Pancreas (tissue), 10 donors: ENCODE measurements around the gene PTCH2. TPM values are rescaled to one million over a fixed set of nuclear protein-coding genes. Genes with fewer than 3 reads are reported as not detected.

Experiments
- ATAC-seq, 4 donors: fragments of 200-7000 bp; cut with Tn5 transposase; one replicate each; pipeline versions ENCODE4 v1.8.0 to v1.9.1; 2020; ENCODE audit warnings: mild to moderate bottlenecking in 4 of 4, moderate library complexity in 4 of 4
- DNase-seq, 6 donors: peaks; one replicate each; pipeline ENCODE4 v3.0.0-alpha.2; 2020
- FAIRE-seq: peaks from 2 replicates; lab custom pipeline; 2012; peaks lifted over from hg19 to GRCh38; lab: Jason Lieb, UNC
- H3K27ac ChIP-seq, 4 donors: fragments of 200-600 bp; sonication (generic); 1 replicate in 3 of 4; 2 replicates in 1 of 4; pipeline versions ENCODE4 v1.5.0 to v1.8.0; 2020
- H3K27me3 ChIP-seq, 4 donors: fragments of 200-600 bp; one replicate each; pipeline ENCODE4 v1.8.0; 2021
- H3K36me3 ChIP-seq, 3 donors: fragments of 200-600 bp; sonication (generic) in 1 of 3; one replicate each; pipeline versions ENCODE4 v1.5.0 to v1.8.0; 2020 to 2021
- H3K4me1 ChIP-seq, 3 donors: fragments of 200-600 bp; one replicate each; pipeline ENCODE4 v1.8.0; 2021
- H3K4me3 ChIP-seq, 4 donors: fragments of 200-600 bp; sonication (generic) in 2 of 4; one replicate each; pipeline versions ENCODE4 v1.5.0 to v1.8.0; 2020 to 2021
- H3K9me3 ChIP-seq, 4 donors: fragments of 200-600 bp; one replicate each; pipeline ENCODE4 v1.8.0; 2021
- WGBS, 2 donors: extraction: QIAGEN DNeasy Blood & Tissue Kit; methylation state at CpG; one replicate each; pipeline ENCODE4 v1.1.7; 2013; 5-methylcytosine and 5-hydroxymethylcytosine counted together
- intact Hi-C, 3 donors: fragments of 100-400 bp; cut with DNase I; formaldehyde crosslinking; loops; one replicate each; pipeline versions ENCODE4 v1.11.1 to v1.14.2; 2022
- polyA plus RNA-seq, 2 donors: library from polyadenylated mRNA; stranded (reverse); fragments of 200-250 nt; gene quantifications; one replicate each; pipeline ENCODE4 v1.2.3, GENCODE V29; 2013
- total RNA-seq, 6 donors: library from RNA; stranded (reverse); fragmentation: NEBNext Ultra II Directional in 4 of 6; extraction: Animal tissue kit (Norgen Biotek cat#: 25700) in 4 of 6; gene quantifications; one replicate each; pipeline versions ENCODE4 v1.2.1 to v1.2.4, GENCODE V29; 2021 to 2023
- TF ChIP-seq, protein P1 (sequence below), 4 donors: fragments of 200-600 bp; sonication (generic) in 3 of 4; IDR thresholded peaks; one replicate each; pipeline versions ENCODE4 v1.5.0 to v1.8.0; 2021; ENCODE audit warnings: antibody characterized with exemption in 4 of 4
- donor health status: healthy with polysubstance abuse.
- donor health status: DM: no; HTN: no; CAD: no; lungs with moderate emphysema.
- donor health status: DM: no; HTN: no; CAD: no.
- donor health status: control.
- donor health status: control.
- donor health status: Bipolar disorder and iron deficiency.
- donor health status: DM: yes; HTN: yes; CAD: no.
- donor health status: DM: no; HTN: no; CAD: no.
- donor health status: DM: no; HTN: no; CAD: no.
- donor health status: DM: yes; HTN: yes; CAD: no.

The PTCH2 gene, protein sequence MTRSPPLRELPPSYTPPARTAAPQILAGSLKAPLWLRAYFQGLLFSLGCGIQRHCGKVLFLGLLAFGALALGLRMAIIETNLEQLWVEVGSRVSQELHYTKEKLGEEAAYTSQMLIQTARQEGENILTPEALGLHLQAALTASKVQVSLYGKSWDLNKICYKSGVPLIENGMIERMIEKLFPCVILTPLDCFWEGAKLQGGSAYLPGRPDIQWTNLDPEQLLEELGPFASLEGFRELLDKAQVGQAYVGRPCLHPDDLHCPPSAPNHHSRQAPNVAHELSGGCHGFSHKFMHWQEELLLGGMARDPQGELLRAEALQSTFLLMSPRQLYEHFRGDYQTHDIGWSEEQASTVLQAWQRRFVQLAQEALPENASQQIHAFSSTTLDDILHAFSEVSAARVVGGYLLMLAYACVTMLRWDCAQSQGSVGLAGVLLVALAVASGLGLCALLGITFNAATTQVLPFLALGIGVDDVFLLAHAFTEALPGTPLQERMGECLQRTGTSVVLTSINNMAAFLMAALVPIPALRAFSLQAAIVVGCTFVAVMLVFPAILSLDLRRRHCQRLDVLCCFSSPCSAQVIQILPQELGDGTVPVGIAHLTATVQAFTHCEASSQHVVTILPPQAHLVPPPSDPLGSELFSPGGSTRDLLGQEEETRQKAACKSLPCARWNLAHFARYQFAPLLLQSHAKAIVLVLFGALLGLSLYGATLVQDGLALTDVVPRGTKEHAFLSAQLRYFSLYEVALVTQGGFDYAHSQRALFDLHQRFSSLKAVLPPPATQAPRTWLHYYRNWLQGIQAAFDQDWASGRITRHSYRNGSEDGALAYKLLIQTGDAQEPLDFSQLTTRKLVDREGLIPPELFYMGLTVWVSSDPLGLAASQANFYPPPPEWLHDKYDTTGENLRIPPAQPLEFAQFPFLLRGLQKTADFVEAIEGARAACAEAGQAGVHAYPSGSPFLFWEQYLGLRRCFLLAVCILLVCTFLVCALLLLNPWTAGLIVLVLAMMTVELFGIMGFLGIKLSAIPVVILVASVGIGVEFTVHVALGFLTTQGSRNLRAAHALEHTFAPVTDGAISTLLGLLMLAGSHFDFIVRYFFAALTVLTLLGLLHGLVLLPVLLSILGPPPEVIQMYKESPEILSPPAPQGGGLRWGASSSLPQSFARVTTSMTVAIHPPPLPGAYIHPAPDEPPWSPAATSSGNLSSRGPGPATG
- total RNA-seq, result under 1 TPM; 0.16 to 0.90 (median 0.34) TPM
- polyA plus RNA-seq, result 1 to 10 TPM; 1.2 to 1.8 TPM

DNA sequence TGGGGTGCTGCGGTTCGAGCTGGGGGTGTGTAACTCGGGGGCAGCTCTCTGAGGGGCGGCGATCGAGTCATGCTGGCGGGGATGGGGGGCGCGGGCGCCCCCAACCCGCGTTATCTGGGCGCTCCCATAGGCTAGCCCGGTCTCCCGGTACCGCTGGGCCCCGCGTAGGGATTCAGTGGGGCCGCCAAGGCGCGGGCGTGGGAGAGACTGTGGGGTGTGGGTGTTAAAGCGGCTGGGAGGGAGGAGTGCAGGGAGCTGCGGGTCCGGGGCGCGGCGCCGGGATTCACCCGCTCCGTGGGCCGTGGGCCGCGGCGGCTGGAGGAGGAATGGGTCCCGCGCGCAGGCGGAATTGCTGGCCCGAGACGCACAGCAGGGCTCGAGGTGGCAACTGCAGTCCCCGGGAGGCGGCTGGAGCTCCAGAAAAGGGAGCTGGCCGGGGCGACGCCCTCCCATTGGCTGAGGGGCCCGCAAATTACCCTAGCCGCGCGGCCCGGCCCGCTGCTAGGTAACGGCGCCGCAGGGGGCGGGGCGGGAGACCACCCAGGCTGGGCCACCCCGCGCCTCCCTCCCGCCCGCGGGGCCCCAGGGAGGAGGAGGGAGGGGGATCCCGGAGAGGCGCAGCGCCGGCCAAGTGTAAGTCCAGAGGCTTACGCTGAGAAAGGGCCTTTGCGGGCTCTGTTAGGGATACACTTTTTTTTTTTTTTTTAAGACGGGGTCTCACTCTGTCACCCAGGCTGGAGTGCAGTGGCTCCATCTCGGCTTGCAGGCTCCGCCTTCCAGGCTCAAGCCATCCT is at the start of gene PTCH2:
Gene PTCH2 (minus strand): TSS at position 392 of the 794 bp plus-strand sequence. CDS start 321 bp downstream, at position 71.
- intact Hi-C loops, result loop anchor here in 1 of 3 donors (5.0 kb wide), 1 partner anchor 56 kb away; the partner anchor contains the start of gene BEST4
- peak within 1 kb of the TSS; percentile 21 to 57 (median 29) for H3K4me3 ChIP-seq
- peak; percentile 84 to 92 (median 90) for ATAC-seq
- no peaks in the 10 kb centered on the region for H3K27me3 ChIP-seq
- no peaks in the 10 kb centered on the region for H3K4me1 ChIP-seq
- no peaks in the 10 kb centered on the region for H3K9me3 ChIP-seq
- WGBS, 2 donors, result 2% methylated on average over 59 to 72 of the region's 72 CpGs
- no peak for FAIRE-seq
- TF ChIP-seq, protein P1, sequence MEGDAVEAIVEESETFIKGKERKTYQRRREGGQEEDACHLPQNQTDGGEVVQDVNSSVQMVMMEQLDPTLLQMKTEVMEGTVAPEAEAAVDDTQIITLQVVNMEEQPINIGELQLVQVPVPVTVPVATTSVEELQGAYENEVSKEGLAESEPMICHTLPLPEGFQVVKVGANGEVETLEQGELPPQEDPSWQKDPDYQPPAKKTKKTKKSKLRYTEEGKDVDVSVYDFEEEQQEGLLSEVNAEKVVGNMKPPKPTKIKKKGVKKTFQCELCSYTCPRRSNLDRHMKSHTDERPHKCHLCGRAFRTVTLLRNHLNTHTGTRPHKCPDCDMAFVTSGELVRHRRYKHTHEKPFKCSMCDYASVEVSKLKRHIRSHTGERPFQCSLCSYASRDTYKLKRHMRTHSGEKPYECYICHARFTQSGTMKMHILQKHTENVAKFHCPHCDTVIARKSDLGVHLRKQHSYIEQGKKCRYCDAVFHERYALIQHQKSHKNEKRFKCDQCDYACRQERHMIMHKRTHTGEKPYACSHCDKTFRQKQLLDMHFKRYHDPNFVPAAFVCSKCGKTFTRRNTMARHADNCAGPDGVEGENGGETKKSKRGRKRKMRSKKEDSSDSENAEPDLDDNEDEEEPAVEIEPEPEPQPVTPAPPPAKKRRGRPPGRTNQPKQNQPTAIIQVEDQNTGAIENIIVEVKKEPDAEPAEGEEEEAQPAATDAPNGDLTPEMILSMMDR (IDR thresholded peaks at IDR 0.05), result no peak
- H3K36me3 ChIP-seq, result no peaks in the 10 kb centered on the region
- H3K27ac ChIP-seq, result no peak within 1 kb of the TSS
- peak in 5 of 6 donors; percentile 40 to 80 (median 64) for DNase-seq

DNA sequence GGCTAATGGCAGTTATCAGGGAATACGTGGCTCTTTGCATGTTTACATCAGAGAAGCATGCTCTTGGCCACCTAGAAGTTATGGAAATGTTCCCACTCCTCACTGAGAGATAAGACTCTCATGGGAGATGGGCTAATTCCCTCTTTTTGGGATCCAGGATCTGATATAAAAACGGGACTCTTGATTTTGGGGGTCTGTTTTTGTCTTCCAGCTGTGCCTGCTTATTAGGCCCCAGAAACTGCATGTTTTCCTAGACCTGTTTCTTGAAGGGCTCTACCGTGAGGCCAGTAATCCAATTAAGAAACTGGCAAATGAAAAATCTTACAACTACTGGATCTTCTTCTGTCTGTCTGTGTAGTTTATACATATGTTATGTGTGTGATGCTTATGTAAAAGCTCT is 47.0 kb upstream of the PTCH2 start:
- Histone ChIP-seq H3K36me3 (no peaks in the 10 kb centered on the region), H3K27ac (no peak overlapping the region), H3K9me3 (no peaks in the 10 kb centered on the region), H3K4me1 (no peaks in the 10 kb centered on the region), H3K4me3 (no peak overlapping the region), H3K27me3 (no peaks in the 10 kb centered on the region)
- ATAC-seq (no peak), DNase-seq (no peak), FAIRE-seq (no peak)
- TF ChIP-seq, protein P1 (IDR thresholded peaks at IDR 0.05), result no peak
- intact Hi-C loops, result no loop called here
- WGBS, 2 donors, result 93 to 94% methylated on average over 3 of the region's 3 CpGs

DNA sequence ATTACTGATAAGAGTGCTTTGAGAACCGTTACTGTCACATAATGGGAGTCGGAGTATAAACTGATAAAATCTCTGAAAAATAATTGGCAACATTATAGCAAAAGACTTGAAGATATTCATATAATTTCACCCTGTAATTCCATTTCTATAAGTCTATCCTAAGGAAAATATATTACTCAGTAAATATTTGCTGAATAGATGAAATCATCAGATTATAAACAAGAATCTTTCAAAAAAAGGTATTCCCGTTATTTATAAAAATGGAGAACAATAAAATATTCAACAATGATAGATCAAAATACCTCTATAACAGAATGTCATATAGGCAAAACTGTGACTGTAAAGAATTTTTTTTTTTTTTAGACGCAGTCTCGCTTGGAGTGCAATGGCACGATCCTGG is 42.4 kb upstream of the PTCH2 start:
- intact Hi-C loops, result no loop called here
- TF ChIP-seq, protein P1 (IDR thresholded peaks at IDR 0.05), result no peak
- no peak for ATAC-seq

DNA sequence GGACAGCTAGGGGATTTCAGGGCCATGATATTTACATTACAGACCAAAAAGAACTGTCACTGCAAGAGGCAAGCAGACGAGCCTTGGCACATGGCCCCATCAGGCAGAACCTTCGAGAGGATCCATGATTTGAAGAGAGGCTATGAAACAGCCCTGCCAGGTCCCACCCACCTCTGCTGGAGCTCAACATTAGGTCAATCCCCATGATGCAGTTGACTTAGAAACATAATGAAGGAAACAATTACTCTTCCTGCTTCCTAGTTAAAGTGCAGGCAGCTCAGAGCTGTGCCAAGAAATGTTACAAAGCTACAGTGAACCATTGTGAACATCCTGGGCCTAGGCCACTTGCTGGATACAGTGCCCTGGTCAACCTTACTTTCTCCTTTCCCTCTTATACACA is 41.7 kb upstream of the PTCH2 start:
- ATAC-seq (peak in 3 of 4 donors; percentile 54 to 60 (median 55)), FAIRE-seq (no peak), DNase-seq (no peak)
- Histone ChIP-seq H3K27me3 (no peaks in the 10 kb centered on the region), H3K4me3 (no peak overlapping the region), H3K4me1 (no peaks in the 10 kb centered on the region), H3K36me3 (peaks cover 0 to 12% (median 0%) of the 10 kb centered on the region in 3 donors), H3K9me3 (no peaks in the 10 kb centered on the region), H3K27ac (no peak overlapping the region)
- intact Hi-C loops, result no loop called here
- WGBS, 2 donors, result 72 to 75% methylated on average over 2 of the region's 2 CpGs
- TF ChIP-seq, protein P1 (IDR thresholded peaks at IDR 0.05), result no peak

More for the DNA sequence above, 42.4 kb upstream of the PTCH2 start:
- Histone ChIP-seq H3K9me3 (no peaks in the 10 kb centered on the region), H3K4me1 (no peaks in the 10 kb centered on the region), H3K4me3 (no peak overlapping the region), H3K27ac (no peak overlapping the region), H3K36me3 (peaks cover 0 to 11% (median 0%) of the 10 kb centered on the region in 3 donors), H3K27me3 (no peaks in the 10 kb centered on the region)
- FAIRE-seq (no peak), DNase-seq (no peak)
- 87 to 95% methylated on average over 6 of the region's 6 CpGs for WGBS, 2 donors
